GM13976 (cell line): Measurements from ENCODE around the gene PHYHIPL.

Experiments used
- DNase-seq: peaks from one replicate; pipeline ENCODE4 v3.0.0; 2012; ENCODE audit warnings: low spot score
- CTCF ChIP-seq: IDR thresholded peaks from 2 replicates; pipeline ENCODE4 v1.5.1; 2012; ENCODE audit warnings: borderline replicate concordance, mild to moderate bottlenecking; ENCODE audit not compliant: insufficient read depth; ENCODE audit errors: extremely low read depth, missing control alignments, control extremely low read depth
- in situ Hi-C: fragments of 300-500 bp; cut with MboI; formaldehyde crosslinking; loops from one replicate; pipeline ENCODE4 v1.12.0; 2022; ENCODE audit warnings: low sequenced_read_pairs, mixed read lengths, inconsistent platforms; ENCODE audit not compliant: unreplicated experiment

Gene PHYHIPL

GRCh38 chr10:59242991-59243390 is 66.5 kb downstream of the PHYHIPL start:
- no peak for TF ChIP-seq CTCF

GRCh38 chr10:59243611-59244195 is 67.3 kb downstream of the PHYHIPL start:
- in situ Hi-C loops, result loop anchor here (25.0 kb wide), 1 partner anchor 369 kb away; no protein-coding TSS in a partner anchor
- no peak for DNase-seq
- no peak for TF ChIP-seq CTCF

More at GRCh38 chr10:59242991-59243390, 66.5 kb downstream of the PHYHIPL start:
- in situ Hi-C loops, result loop anchor here (25.0 kb wide), 1 partner anchor 369 kb away; no protein-coding TSS in a partner anchor
- DNase-seq, result no peak

GRCh38 chr10:59244871-59245270 is 68.4 kb downstream of the PHYHIPL start:
- no peak for TF ChIP-seq CTCF
- in situ Hi-C loops, result loop anchor here (25.0 kb wide), 1 partner anchor 367 kb away; no protein-coding TSS in a partner anchor
- no peak for DNase-seq

- in situ Hi-C loops, result loop anchor here (25.0 kb wide), 1 partner anchor 367 kb away; no protein-coding TSS in a partner anchor
- no peak for TF ChIP-seq CTCF
- DNase-seq, result no peak
These were observed 69.2 kb downstream of the PHYHIPL start for GRCh38 chr10:59245686-59246085.

- in situ Hi-C loops, result no loop called here
- no peak for DNase-seq
- no peak for TF ChIP-seq CTCF
These were observed 76.0 kb downstream of the PHYHIPL start for GRCh38 chr10:59252491-59252890.

GRCh38 chr10:59255463-59255862 is 79.0 kb downstream of the PHYHIPL start:
- in situ Hi-C loops, result no loop called here
- no peak for DNase-seq
- no peak for TF ChIP-seq CTCF
